ENCODE data around the gene VAC14. TPM values are rescaled to one million over a fixed set of nuclear protein-coding genes. Genes with fewer than 3 reads are reported as not detected.

VAC14 gene
- total and polyA plus RNA-seq, 2 experiments from 2014 or later: 62.8 to 63.9 TPM

DNA sequence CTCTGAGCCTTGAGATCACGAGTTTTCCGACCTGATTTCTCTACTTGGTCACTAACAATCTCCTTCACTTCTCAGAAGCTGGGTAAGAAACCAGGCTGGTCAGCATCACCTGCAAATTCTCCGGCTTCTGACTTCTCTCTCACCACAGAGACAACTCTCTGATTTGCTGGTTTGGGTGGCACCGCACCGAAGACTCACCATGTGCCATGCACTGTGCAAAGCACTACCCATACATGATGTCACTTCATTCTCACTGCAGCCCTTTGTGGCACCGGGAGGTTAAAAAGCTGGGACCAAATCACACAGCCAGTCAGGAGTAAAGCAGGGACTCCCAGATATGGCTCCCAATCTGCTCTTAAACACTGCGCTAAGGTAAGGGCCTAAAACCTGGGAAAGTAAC is 647 bp downstream of the VAC14 start:
- Histone ChIP-seq H3K4me3 (peak overlapping the region; percentile 84), H3K9me3 (ENCODE audit: low read depth) (no peaks in the 10 kb centered on the region), H3K27ac (peak overlapping the region; percentile 87), H3K36me3 (no peaks in the 10 kb centered on the region), H3K4me1 (ENCODE audit: low read depth) (peaks cover 4% of the 10 kb centered on the region), H3K27me3 (peaks cover 20% of the 10 kb centered on the region)
- no peak for DNase-seq (ENCODE audit: low read depth in 1 of 2, low spot score in 1 of 2)
- TF ChIP-seq, protein P1, sequence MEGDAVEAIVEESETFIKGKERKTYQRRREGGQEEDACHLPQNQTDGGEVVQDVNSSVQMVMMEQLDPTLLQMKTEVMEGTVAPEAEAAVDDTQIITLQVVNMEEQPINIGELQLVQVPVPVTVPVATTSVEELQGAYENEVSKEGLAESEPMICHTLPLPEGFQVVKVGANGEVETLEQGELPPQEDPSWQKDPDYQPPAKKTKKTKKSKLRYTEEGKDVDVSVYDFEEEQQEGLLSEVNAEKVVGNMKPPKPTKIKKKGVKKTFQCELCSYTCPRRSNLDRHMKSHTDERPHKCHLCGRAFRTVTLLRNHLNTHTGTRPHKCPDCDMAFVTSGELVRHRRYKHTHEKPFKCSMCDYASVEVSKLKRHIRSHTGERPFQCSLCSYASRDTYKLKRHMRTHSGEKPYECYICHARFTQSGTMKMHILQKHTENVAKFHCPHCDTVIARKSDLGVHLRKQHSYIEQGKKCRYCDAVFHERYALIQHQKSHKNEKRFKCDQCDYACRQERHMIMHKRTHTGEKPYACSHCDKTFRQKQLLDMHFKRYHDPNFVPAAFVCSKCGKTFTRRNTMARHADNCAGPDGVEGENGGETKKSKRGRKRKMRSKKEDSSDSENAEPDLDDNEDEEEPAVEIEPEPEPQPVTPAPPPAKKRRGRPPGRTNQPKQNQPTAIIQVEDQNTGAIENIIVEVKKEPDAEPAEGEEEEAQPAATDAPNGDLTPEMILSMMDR (IDR thresholded peaks at IDR 0.05; ENCODE audit: low read depth, low read length): no peak

DNA sequence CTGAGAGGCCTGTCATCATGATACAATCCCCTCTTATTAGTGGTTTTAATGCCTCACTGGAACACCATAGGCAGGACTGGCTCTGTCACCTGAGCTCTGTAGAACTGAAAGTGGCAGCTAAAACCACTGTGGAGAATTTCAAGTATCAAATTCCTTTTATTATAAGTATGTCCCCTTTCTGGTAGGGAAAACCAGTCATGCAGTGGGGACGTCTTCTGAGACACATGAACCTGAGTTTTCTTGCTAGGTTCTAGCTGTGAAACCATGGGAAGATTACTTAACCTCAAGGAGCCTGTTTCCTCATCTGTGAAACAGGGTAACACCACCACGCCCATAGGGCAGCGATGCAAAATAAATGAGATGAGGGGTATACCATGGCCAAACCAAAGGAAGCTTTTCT is 4.7 kb downstream of the VAC14 start:
- no peaks in the 10 kb centered on the region for H3K9me3 ChIP-seq (ENCODE audit: low read depth)
- H3K27me3 ChIP-seq: no peaks in the 10 kb centered on the region
- no peak for DNase-seq (ENCODE audit: low read depth in 1 of 2, low spot score in 1 of 2)
- TF ChIP-seq, protein P1 (IDR thresholded peaks at IDR 0.05; ENCODE audit: low read depth, low read length): no peak
- no peak overlapping the region for H3K4me3 ChIP-seq
- H3K4me1 ChIP-seq (ENCODE audit: low read depth): peaks cover 10% of the 10 kb centered on the region
- H3K36me3 ChIP-seq: no peaks in the 10 kb centered on the region
- no peak overlapping the region for H3K27ac ChIP-seq

DNA sequence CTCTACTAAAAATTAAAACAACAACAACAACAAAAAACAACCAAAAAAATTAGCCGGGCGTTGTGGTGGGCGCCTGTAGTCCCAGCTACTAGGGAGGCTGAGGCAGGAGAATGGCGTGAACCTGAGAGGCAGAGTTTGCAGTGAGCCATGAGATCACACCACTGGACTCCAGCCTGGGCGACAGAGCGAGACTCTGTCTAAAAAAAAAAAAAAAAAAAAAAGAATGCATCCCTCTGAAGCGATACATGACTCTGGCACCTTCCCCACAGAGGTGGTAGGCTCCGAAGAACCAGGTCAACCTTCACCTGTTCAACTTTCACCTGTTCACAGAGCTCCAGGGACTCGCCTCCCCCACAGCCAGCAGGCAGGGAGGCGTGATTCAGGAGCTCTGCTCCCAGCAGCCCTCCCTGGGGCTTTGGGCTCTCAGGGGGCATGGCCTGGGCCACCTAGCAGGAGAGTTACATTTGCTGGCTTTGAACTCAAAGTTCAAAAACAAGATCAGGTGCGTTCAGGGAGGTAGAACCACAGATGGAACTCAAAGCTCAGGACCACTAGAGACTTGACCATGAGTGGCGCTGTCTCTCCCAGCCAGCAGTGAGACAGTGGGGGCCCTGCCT is 5.6 kb downstream of the VAC14 start:
- no peaks in the 10 kb centered on the region for H3K9me3 ChIP-seq (ENCODE audit: low read depth)
- no peaks in the 10 kb centered on the region for H3K27me3 ChIP-seq
- DNase-seq (ENCODE audit: low read depth in 1 of 2, low spot score in 1 of 2): no peak
- no peak overlapping the region for H3K27ac ChIP-seq
- TF ChIP-seq, protein P1 (IDR thresholded peaks at IDR 0.05; ENCODE audit: low read depth, low read length): no peak
- peaks cover 19% of the 10 kb centered on the region for H3K4me1 ChIP-seq (ENCODE audit: low read depth)
- no peaks in the 10 kb centered on the region for H3K36me3 ChIP-seq
- H3K4me3 ChIP-seq: no peak overlapping the region

DNA sequence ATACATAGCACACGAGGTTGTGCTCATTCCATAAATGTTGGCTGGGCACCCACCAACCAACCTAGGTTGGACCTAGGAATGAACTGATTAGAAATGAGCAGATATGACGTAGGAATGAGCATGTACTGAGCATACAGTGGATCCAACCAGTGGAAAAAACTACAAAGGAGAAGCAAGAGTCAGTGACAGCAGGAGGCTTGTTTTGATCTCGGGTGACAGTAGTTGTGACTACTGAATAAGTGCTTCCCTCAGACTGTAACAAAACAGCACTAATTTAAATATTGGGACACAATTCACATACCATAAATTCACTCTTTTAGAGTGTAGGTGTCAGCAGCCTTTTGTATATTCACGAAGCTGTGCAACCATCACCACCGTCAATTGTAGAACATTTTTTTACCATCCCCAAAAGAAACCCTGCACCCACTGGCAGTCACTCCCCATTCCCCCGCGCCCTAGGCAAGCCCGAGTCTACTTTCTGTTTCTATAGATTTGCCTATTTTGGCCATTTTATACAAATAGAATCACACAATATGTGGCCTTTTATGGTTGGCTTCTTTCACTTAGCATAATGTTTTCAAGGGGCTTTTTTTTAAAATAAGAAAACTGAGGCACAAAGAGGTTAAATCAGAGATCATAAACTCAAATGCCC is 7.0 kb downstream of the VAC14 start:
- H3K9me3 ChIP-seq (ENCODE audit: low read depth): no peaks in the 10 kb centered on the region
- no peaks in the 10 kb centered on the region for H3K27me3 ChIP-seq
- DNase-seq (ENCODE audit: low read depth in 1 of 2, low spot score in 1 of 2): no peak
- H3K4me3 ChIP-seq: no peak overlapping the region
- H3K36me3 ChIP-seq: no peaks in the 10 kb centered on the region
- H3K27ac ChIP-seq: no peak overlapping the region
- H3K4me1 ChIP-seq (ENCODE audit: low read depth): peaks cover 19% of the 10 kb centered on the region
- TF ChIP-seq, protein P1 (IDR thresholded peaks at IDR 0.05; ENCODE audit: low read depth, low read length): no peak

DNA sequence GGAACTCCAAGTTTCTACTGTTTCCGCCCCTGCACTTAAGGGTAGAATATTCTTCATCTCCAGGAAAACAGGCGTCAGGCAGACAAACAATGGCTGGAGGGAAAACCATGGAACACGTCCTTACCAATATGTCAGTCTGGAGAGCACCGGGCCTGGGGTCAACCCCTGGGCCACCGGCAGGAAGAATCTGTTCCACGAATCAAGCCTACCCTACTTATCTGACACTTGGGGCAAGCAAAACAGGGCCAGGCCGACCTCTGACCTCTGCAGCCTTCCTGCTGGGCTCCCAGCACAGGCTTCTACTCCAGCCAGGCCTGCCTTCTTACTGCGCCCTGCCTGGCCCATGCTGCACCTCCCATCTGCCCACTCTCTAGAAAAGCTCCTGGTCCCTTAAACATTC is 10.1 kb downstream of the VAC14 start:
- Histone ChIP-seq H3K9me3 (ENCODE audit: low read depth) (no peaks in the 10 kb centered on the region), H3K27ac (peak overlapping the region; percentile 55), H3K4me1 (ENCODE audit: low read depth) (peaks cover 19% of the 10 kb centered on the region), H3K27me3 (no peaks in the 10 kb centered on the region), H3K36me3 (no peaks in the 10 kb centered on the region), H3K4me3 (no peak overlapping the region)
- DNase-seq (ENCODE audit: low read depth in 1 of 2, low spot score in 1 of 2): no peak
- TF ChIP-seq, protein P1 (IDR thresholded peaks at IDR 0.05; ENCODE audit: low read depth, low read length): no peak

All from cardiac muscle cell (in vitro differentiated cells and primary cell).